ENCODE measurements around the gene GSTM5.
"Not testable (repeated sequence)": the region's sequence is repeated elsewhere in the genome, so short reads cannot be mapped to it uniquely, and the experiment has no call there.

The GSTM5 gene

GRCh38 chr1:109711593-109712320, at the start of gene GSTM5:
Gene GSTM5 (plus strand): TSS chr1:109712251. CDS start chr1:109712313, 62 bp downstream.
- DNase-seq (ENCODE audit: low read depth, low spot score): not testable (repeated sequence)

GRCh38 chr1:109664671-109665070, 47.4 kb upstream of the GSTM5 start:
- DNase-seq (ENCODE audit: low read depth, low spot score): no peak

- DNase-seq (ENCODE audit: low read depth, low spot score): peak; percentile 69
Observed at GRCh38 chr1:109667452-109668122, 44.5 kb upstream of the GSTM5 start, which contains the start of gene GSTM2. Gene GSTM2 (plus strand): TSS chr1:109668057. CDS start chr1:109668116, 59 bp downstream.

GRCh38 chr1:109668123-109668775, 43.8 kb upstream of the GSTM5 start:
- no peak for DNase-seq (ENCODE audit: low read depth, low spot score)

GRCh38 chr1:109669246-109669948, 42.7 kb upstream of the GSTM5 start:
- no peak for DNase-seq (ENCODE audit: low read depth, low spot score)

GRCh38 chr1:109669949-109670302, 42.1 kb upstream of the GSTM5 start:
- DNase-seq (ENCODE audit: low read depth, low spot score): not testable (repeated sequence)

GRCh38 chr1:109671067-109671466, 41.0 kb upstream of the GSTM5 start:
- no peak for DNase-seq (ENCODE audit: low read depth, low spot score)

GRCh38 chr1:109673861-109674260, 38.2 kb upstream of the GSTM5 start:
- not testable (repeated sequence) for DNase-seq (ENCODE audit: low read depth, low spot score)

GRCh38 chr1:109676683-109677381, 35.2 kb upstream of the GSTM5 start:
- DNase-seq (ENCODE audit: low read depth, low spot score): not testable (repeated sequence)

GRCh38 chr1:109677459-109677858, 34.6 kb upstream of the GSTM5 start:
- DNase-seq (ENCODE audit: low read depth, low spot score): no peak

GRCh38 chr1:109678637-109679036, 33.4 kb upstream of the GSTM5 start:
- DNase-seq (ENCODE audit: low read depth, low spot score): not testable (repeated sequence)

- not testable (repeated sequence) for DNase-seq (ENCODE audit: low read depth, low spot score)
Observed at GRCh38 chr1:109684777-109685176, 27.3 kb upstream of the GSTM5 start.

GRCh38 chr1:109685399-109685798, 26.7 kb upstream of the GSTM5 start:
- DNase-seq (ENCODE audit: low read depth, low spot score): not testable (repeated sequence)

- not testable (repeated sequence) for DNase-seq (ENCODE audit: low read depth, low spot score)
Observed at GRCh38 chr1:109685890-109686289, 26.2 kb upstream of the GSTM5 start.

- DNase-seq (ENCODE audit: low read depth, low spot score): not testable (repeated sequence)
Observed at GRCh38 chr1:109687109-109687508, 24.9 kb upstream of the GSTM5 start.

- DNase-seq (ENCODE audit: low read depth, low spot score): peak; percentile 45
Observed at GRCh38 chr1:109687641-109688499, 24.2 kb upstream of the GSTM5 start, which contains the start of gene GSTM1. Gene GSTM1 (plus strand): TSS chr1:109687817. CDS start chr1:109687874, 57 bp downstream.

GRCh38 chr1:109689844-109690405, 22.1 kb upstream of the GSTM5 start:
- DNase-seq (ENCODE audit: low read depth, low spot score): no peak

GRCh38 chr1:109691759-109692158, 20.3 kb upstream of the GSTM5 start:
- DNase-seq (ENCODE audit: low read depth, low spot score): no peak

- not testable (repeated sequence) for DNase-seq (ENCODE audit: low read depth, low spot score)
Observed at GRCh38 chr1:109694400-109694799, 17.7 kb upstream of the GSTM5 start.

GRCh38 chr1:109695138-109695537, 16.9 kb upstream of the GSTM5 start:
- not testable (repeated sequence) for DNase-seq (ENCODE audit: low read depth, low spot score)

Measured in smooth muscle cell of the brain vasculature (primary cell).